GM10266 (cell line): Measurements from ENCODE around the gene NTNG1.

Source experiments
- DNase-seq: peaks from one replicate; pipeline ENCODE4 v3.0.0; 2012; ENCODE audit errors: extremely low spot score
- TF ChIP-seq, protein P1 (sequence below): IDR thresholded peaks from 2 replicates; pipeline ENCODE4 v1.5.1; 2012; ENCODE audit warnings: mild to moderate bottlenecking, low read depth; ENCODE audit not compliant: control insufficient read depth, insufficient read depth; ENCODE audit errors: missing control alignments

Gene NTNG1

DNA sequence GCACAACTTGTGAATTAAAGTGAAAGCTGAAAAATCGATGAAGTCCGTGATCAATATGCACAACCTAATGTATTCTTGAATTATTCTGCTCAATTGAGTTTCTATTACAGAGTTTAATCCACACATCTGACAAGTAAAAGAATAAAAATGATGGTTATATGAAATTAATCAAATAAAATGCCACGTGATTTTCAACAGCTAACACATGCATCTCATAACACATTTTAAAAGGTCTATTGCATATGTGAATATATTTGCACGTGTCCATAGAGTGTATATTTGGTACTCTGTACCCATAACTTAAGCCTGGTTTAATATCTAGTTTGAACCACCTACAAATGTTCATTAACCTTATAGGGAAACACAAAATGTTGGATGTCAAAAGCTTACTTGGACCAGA is 266.2 kb downstream of the NTNG1 start:
- no peak for DNase-seq
- TF ChIP-seq, protein P1, sequence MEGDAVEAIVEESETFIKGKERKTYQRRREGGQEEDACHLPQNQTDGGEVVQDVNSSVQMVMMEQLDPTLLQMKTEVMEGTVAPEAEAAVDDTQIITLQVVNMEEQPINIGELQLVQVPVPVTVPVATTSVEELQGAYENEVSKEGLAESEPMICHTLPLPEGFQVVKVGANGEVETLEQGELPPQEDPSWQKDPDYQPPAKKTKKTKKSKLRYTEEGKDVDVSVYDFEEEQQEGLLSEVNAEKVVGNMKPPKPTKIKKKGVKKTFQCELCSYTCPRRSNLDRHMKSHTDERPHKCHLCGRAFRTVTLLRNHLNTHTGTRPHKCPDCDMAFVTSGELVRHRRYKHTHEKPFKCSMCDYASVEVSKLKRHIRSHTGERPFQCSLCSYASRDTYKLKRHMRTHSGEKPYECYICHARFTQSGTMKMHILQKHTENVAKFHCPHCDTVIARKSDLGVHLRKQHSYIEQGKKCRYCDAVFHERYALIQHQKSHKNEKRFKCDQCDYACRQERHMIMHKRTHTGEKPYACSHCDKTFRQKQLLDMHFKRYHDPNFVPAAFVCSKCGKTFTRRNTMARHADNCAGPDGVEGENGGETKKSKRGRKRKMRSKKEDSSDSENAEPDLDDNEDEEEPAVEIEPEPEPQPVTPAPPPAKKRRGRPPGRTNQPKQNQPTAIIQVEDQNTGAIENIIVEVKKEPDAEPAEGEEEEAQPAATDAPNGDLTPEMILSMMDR = no peak

DNA sequence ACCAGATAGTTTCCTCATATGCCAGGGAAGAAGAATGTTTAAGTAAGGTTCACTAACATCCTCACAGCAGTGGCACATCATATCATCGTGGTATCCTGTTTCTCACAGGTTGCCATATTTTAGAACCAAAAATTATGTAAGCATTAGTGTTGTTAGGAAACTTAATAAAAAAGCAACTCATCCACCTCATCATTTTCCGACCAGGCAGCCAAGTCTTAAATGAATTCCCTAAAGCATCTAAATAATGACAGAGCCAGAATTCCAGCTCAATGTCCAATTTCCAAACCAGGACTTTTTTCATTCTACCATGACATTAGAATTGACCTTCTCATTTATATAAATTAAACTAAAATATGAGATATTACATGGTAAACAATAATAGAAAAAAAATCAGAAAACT is 272.7 kb downstream of the NTNG1 start:
- TF ChIP-seq, protein P1 = no peak
- no peak for DNase-seq

DNA sequence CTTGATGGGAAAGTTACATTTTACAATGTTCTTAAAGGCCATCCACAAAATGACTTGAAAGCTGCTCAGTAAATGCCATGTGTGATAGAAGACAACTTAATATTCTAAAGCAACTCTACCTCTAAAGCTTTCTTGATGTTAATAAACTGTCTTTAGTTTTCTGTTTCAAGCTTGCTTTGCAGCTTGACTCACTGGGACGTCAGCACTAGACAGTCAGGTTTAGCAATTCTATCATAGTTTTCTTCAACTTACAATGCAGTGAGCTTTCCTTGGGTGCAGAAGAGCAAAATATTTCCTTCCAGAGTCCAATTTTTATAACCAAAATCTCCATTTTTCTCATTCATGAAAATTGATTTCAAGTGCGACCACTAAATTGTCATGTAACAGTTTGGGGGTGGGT is 273.1 kb downstream of the NTNG1 start:
- DNase-seq = no peak
- TF ChIP-seq, protein P1 = no peak

DNA sequence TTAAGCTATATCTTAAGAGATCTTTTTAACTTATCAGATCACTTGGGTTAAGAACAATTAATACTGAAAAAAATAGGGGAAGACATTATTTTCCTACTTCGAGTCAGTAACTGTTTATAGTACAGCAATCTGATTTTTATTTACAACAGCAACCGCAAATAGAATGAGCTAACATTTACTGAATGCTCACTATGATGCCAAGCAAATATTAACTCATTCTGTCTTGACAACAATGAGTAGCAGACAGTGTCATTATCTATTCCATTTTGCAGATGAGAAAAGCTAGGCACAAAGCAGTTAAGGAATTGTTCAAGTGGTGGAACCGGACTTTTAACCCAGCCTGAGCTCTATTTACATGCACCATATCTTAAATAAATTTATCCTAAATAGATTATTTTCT is 273.7 kb downstream of the NTNG1 start:
- TF ChIP-seq, protein P1 = no peak
- DNase-seq = no peak

DNA sequence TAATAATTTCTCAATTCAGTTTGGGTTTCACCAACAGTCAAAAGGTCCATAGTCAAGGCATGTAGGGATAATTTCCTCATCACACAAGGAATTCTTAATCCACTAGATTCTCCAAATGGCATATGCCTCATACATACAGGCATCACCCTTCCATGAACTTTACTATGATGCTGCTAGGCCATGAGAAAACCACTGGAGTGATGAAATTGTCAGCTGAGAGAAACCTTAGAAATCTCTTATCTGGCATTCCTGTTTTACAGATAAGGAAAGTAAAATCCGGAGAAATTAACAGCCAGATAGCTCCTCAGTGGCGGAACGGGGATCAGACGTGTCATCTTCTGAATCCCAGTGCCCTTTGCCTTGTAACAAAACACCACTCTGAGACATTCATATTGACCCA is 274.4 kb downstream of the NTNG1 start:
- TF ChIP-seq, protein P1 = no peak
- no peak for DNase-seq

DNA sequence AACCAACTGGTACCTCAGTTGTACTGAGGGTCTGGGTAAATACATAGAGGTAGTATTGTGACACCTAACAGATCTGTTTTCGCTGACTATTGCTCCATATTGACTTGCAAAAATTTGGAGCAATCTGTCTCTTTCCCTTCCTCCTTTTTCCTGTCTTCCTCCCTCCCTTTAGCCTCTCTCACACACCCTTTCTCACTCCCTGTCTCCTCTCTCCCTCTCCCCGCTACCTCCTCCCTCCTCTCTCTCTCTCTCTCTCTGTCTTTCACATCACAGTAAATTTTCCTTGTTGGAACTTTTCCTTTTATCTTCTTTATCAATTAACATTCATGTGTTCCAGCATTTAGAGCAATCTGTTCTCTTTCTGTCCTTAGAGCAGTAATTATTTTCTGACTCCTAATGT is 278.2 kb downstream of the NTNG1 start:
- TF ChIP-seq, protein P1 = no peak
- no peak for DNase-seq

DNA sequence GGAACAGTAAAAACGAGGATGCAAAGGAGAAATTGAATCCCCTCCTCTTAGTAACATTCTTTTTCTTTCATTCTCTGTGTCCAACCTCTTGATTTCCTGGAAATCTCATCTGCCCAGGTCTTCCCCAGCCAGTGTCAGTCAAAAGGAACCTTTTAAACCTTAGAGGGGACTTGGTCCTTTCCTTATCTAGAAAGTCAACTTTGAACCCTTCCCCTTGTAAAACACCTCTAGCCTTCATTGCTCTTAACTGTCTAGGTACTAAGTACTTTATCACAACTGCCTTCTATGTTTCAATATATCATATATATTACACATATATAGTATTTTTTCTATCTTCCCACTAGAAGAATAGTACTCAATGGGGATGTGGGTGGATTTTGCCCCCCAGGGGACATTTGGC is 282.1 kb downstream of the NTNG1 start:
- no peak for DNase-seq
- TF ChIP-seq, protein P1 = no peak
